HG03108 (cell line): ENCODE measurements around the gene GRID1.

Experiments
- ATAC-seq: cut with Tn5 transposase; IDR thresholded peaks from one replicate; pipeline ENCODE4 v1.9.1; 2021; ENCODE audit warnings: moderate library complexity; ENCODE audit not compliant: unreplicated experiment

Gene GRID1

GRCh38 chr10:86197166-86197790 is 169.3 kb downstream of the GRID1 start:
- ATAC-seq, result no peak

GRCh38 chr10:86195521-86196157 is 171.0 kb downstream of the GRID1 start:
- no peak for ATAC-seq

- no peak for ATAC-seq
Measured at GRCh38 chr10:86194684-86195083, 171.9 kb downstream of the GRID1 start.

GRCh38 chr10:86193841-86194240 is 172.8 kb downstream of the GRID1 start:
- ATAC-seq, result no peak

GRCh38 chr10:86192691-86193090 is 173.9 kb downstream of the GRID1 start:
- no peak for ATAC-seq

- no peak for ATAC-seq
Measured at GRCh38 chr10:86192147-86192546, 174.4 kb downstream of the GRID1 start.

- ATAC-seq, result no peak
Measured at GRCh38 chr10:86191686-86192085, 174.9 kb downstream of the GRID1 start.

GRCh38 chr10:86191166-86191565 is 175.4 kb downstream of the GRID1 start:
- ATAC-seq, result no peak

- ATAC-seq, result no peak
Measured at GRCh38 chr10:86190291-86190690, 176.3 kb downstream of the GRID1 start.

GRCh38 chr10:86189891-86190290 is 176.7 kb downstream of the GRID1 start:
- ATAC-seq, result no peak

- ATAC-seq, result no peak
Measured at GRCh38 chr10:86188796-86189558, 177.6 kb downstream of the GRID1 start.

- no peak for ATAC-seq
Measured at GRCh38 chr10:86188326-86188725, 178.3 kb downstream of the GRID1 start.

- no peak for ATAC-seq
Measured at GRCh38 chr10:86187499-86188239, 178.9 kb downstream of the GRID1 start.

GRCh38 chr10:86186633-86187032 is 180.0 kb downstream of the GRID1 start:
- ATAC-seq, result no peak

- ATAC-seq, result no peak
Measured at GRCh38 chr10:86182595-86182994, 184.0 kb downstream of the GRID1 start.

GRCh38 chr10:86182150-86182549 is 184.4 kb downstream of the GRID1 start:
- no peak for ATAC-seq

- ATAC-seq, result no peak
Measured at GRCh38 chr10:86180861-86181260, 185.7 kb downstream of the GRID1 start.

- no peak for ATAC-seq
Measured at GRCh38 chr10:86179961-86180360, 186.6 kb downstream of the GRID1 start.

GRCh38 chr10:86179153-86179524 is 187.5 kb downstream of the GRID1 start:
- no peak for ATAC-seq

GRCh38 chr10:86178401-86179152 is 188.0 kb downstream of the GRID1 start:
- no peak for ATAC-seq
